ENCODE measurements around the gene ADAMTS2. TPM values are rescaled to one million over a fixed set of nuclear protein-coding genes. Genes with fewer than 3 reads are reported as not detected.
A peak's percentile ranks its signal among the peaks of the same experiment; 100 is the strongest.

ADAMTS2 gene
- total and polyA plus RNA-seq, 2 of the 8 experiments (the other 6 are each of a cell fraction or from before 2014, with no cell fraction given): 6.6 to 7.3 TPM

DNA sequence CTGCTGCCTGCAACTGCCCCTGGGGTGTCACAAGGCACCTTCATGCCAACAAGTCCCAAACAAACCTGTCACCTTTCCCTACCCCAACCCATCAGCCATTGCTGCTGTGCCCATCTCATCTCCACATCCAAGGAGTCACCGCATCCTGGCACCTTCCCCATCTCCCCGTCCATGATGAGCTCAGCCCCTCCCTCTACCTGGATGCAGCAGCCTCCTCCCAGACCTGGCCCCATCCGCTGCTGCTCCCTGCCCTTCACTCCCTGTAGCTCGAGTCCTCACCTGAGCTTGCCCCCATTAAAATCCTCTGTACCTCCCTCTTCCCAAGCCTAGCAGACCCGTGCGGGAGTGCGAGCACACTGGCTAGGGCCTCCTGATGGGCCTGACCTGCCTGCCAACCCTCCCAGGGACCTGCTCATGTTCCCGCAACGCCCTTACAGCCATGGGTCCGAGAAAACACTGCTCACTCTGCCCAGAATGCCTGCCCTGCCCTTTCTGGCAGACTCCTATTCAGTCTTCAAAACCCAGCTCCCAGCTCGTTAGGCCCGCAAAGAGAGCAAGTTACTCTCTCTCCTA, 110.6 kb downstream of the ADAMTS2 start:
- Histone ChIP-seq H3K4me3 (ENCODE audit: extremely low read depth in 1 of 4, insufficient read depth in 2 of 4, low read depth in 3 of 4, low read length in 4 of 4) (no peak overlapping the region), H2AK5ac (ENCODE audit: low read depth, low read length) (no peak overlapping the region), H3K4ac (replicated peaks; ENCODE audit: insufficient read length, low read depth, low read length) (no peak overlapping the region), H4K91ac (replicated peaks; ENCODE audit: insufficient read length, low read length) (no peak overlapping the region), H3K4me1 (replicated peaks in 1 of 4; ENCODE audit: control insufficient read depth in 3 of 4, insufficient read depth in 4 of 4, low read length in 3 of 4) (no peaks in the 10 kb centered on the region; a peak in 2 of 7 replicates), H3K27ac (ENCODE audit: low read depth, low read length) (no peak overlapping the region), H2BK120ac (replicated peaks; ENCODE audit: low read depth, low read length) (no peak overlapping the region), H3K79me1 (ENCODE audit: low read depth, low read length) (no peaks in the 10 kb centered on the region), H2BK20ac (ENCODE audit: low read length) (no peak overlapping the region), H3K23ac (ENCODE audit: insufficient read length) (no peak overlapping the region), H3K56ac (replicated peaks; ENCODE audit: insufficient read length, low read depth, low read length) (no peak overlapping the region), H3K4me2 (ENCODE audit: insufficient read depth in 1 of 2, low read depth in 2 of 2, low read length in 2 of 2) (no peak overlapping the region), H2BK15ac (ENCODE audit: low read length) (no peak overlapping the region), H4K8ac (ENCODE audit: extremely low read depth, insufficient read depth, low read length) (no peak overlapping the region), H3K18ac (ENCODE audit: extremely low read depth, low read length) (no peak overlapping the region), H3K14ac (ENCODE audit: insufficient read length) (no peak overlapping the region), H3K36me3 (ENCODE audit: control insufficient read depth in 2 of 4, insufficient read depth in 4 of 4, low read length in 3 of 4) (no peaks in the 10 kb centered on the region; a peak in 1 of 8 replicates), H3K79me2 (ENCODE audit: control insufficient read depth in 1 of 2, insufficient read depth in 2 of 2, low read length in 2 of 2) (no peaks in the 10 kb centered on the region), H2BK5ac (ENCODE audit: low read depth, low read length) (0 out of 2 replicates have a peak overlapping the region, but pooled peaks have one; percentile 23), H3K9me3 (ENCODE audit: insufficient read depth in 2 of 2, low read depth in 1 of 2, low read length in 1 of 2) (peaks cover 4% of the 10 kb centered on the region in 2 experiments; a peak in 1 of 4 replicates), H3K9ac (replicated peaks in 1 of 4; ENCODE audit: extremely low read depth in 1 of 4, low read depth in 3 of 4, low read length in 3 of 4) (no peak overlapping the region), H3K23me2 (ENCODE audit: low read depth, low read length) (no peaks in the 10 kb centered on the region), H4K5ac (ENCODE audit: insufficient read length, low read depth, low read length) (no peak overlapping the region), H2BK12ac (ENCODE audit: low read depth, low read length) (no peak overlapping the region), H4K20me1 (replicated peaks in 1 of 2; ENCODE audit: control insufficient read depth in 1 of 2, insufficient read depth in 2 of 2, low read length in 2 of 2) (no peaks in the 10 kb centered on the region), H2AFZ (ENCODE audit: low read length) (no peak overlapping the region), H3K27me3 (replicated peaks in 1 of 4; ENCODE audit: control insufficient read depth in 3 of 4, extremely low read depth in 1 of 4, insufficient read depth in 3 of 4, low read length in 3 of 4) (no peaks in the 10 kb centered on the region)
- POLR2A ChIA-PET (ENCODE audit: partially characterized antibody): no interaction called here
- CTCF ChIA-PET (ENCODE audit: partially characterized antibody): interaction anchor here (0.9 to 1.9 kb wide), 5 partner anchors 16 to 67 kb away, joined by 3 to 4 read pairs (median 3); no protein-coding TSS in a partner anchor
- WGBS, 2 experiments (ENCODE audit: extremely low coverage in 1 of 2, insufficient coverage in 1 of 2, insufficient read length in 1 of 2, insufficient replicate concordance in 2 of 2, low coverage in 1 of 2, low lambda C conversion rate in 2 of 2, missing lambda C conversion rate in 1 of 2): 87% methylated on average over 12 of the region's 12 CpGs; no CpG with 5 or more reads in 1 of the 2 experiments
- DNase-seq (ENCODE audit: low read depth in 1 of 2, low spot score in 2 of 2) (no peak), FAIRE-seq (no peak)
- TF ChIP-seq KDM5A (IDR thresholded peaks at IDR 0.05; ENCODE audit: low read length): no peak
- TF ChIP-seq CREB1 (IDR thresholded peaks at IDR 0.05): no peak
- no peak for TF ChIP-seq YY1 (IDR thresholded peaks at IDR 0.05; ENCODE audit: low read depth, low read length)
- no peak for TF ChIP-seq HDAC2 (IDR thresholded peaks at IDR 0.05; ENCODE audit: borderline replicate concordance in 1 of 2, low read depth in 2 of 2, low read length in 2 of 2)
- TF ChIP-seq TAF7 (optimal IDR thresholded peaks at IDR 0.05; ENCODE audit: borderline replicate concordance, low read depth, low read length): no peak
- no peak for TF ChIP-seq CBX8 (IDR thresholded peaks at IDR 0.05; ENCODE audit: borderline replicate concordance, low read depth, low read length)
- no peak for TF ChIP-seq SP1 (IDR thresholded peaks at IDR 0.05; ENCODE audit: low read depth, low read length)
- TF ChIP-seq MAX (IDR thresholded peaks at IDR 0.05): no peak
- no peak for TF ChIP-seq RXRA (IDR thresholded peaks at IDR 0.05; ENCODE audit: insufficient read depth, low read depth, low read length)
- no peak for TF ChIP-seq CTBP2 (IDR thresholded peaks at IDR 0.05; ENCODE audit: borderline replicate concordance, insufficient read depth, insufficient read length, low read length)
- TF ChIP-seq BCL11A (IDR thresholded peaks at IDR 0.05; ENCODE audit: low read depth in 2 of 2, low read length in 2 of 2): no peak
